ENCODE measurements around the gene BMP2K.

GRCh38 chr4:78945651-78946179, 169.6 kb downstream of the BMP2K start:
- TF ChIP-seq EP300 (IDR thresholded peaks at IDR 0.05) (no peak), POLR2A (IDR thresholded peaks at IDR 0.05) (no peak)
- TF ChIP-seq, protein P1, sequence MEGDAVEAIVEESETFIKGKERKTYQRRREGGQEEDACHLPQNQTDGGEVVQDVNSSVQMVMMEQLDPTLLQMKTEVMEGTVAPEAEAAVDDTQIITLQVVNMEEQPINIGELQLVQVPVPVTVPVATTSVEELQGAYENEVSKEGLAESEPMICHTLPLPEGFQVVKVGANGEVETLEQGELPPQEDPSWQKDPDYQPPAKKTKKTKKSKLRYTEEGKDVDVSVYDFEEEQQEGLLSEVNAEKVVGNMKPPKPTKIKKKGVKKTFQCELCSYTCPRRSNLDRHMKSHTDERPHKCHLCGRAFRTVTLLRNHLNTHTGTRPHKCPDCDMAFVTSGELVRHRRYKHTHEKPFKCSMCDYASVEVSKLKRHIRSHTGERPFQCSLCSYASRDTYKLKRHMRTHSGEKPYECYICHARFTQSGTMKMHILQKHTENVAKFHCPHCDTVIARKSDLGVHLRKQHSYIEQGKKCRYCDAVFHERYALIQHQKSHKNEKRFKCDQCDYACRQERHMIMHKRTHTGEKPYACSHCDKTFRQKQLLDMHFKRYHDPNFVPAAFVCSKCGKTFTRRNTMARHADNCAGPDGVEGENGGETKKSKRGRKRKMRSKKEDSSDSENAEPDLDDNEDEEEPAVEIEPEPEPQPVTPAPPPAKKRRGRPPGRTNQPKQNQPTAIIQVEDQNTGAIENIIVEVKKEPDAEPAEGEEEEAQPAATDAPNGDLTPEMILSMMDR (IDR thresholded peaks at IDR 0.05), result no peak
